Measurements from ENCODE around the gene DPYD. TPM values are rescaled to one million over a fixed set of nuclear protein-coding genes. Genes with fewer than 3 reads are reported as not detected.

Gene DPYD
- total RNA-seq, 2 donors from 2014 or later = 4.9 to 11.7 TPM

GRCh38 chr1:97378596-97378995, 542.2 kb downstream of the DPYD start:
- DNase-seq = no peak
- no peak overlapping the region for H3K9ac ChIP-seq (ENCODE audit: low read depth in 2 of 2, low read length in 2 of 2)
- intact Hi-C loops (cut with DNase I) = no loop called here
- H3K4me1 ChIP-seq = no peaks in the 10 kb centered on the region
- H3K9me3 ChIP-seq = no peaks in the 10 kb centered on the region
- H3K27me3 ChIP-seq = no peaks in the 10 kb centered on the region
- H3K27ac ChIP-seq = no peak overlapping the region
- TF ChIP-seq CTCF (IDR thresholded peaks at IDR 0.05) = no peak
- no peak overlapping the region for H3K4me3 ChIP-seq
- H3K36me3 ChIP-seq = no peaks in the 10 kb centered on the region

GRCh38 chr1:97377432-97378034, 543.3 kb downstream of the DPYD start:
- Histone ChIP-seq H3K4me3 (no peak overlapping the region), H3K4me1 (no peaks in the 10 kb centered on the region), H3K9me3 (no peaks in the 10 kb centered on the region), H3K36me3 (no peaks in the 10 kb centered on the region), H3K9ac (ENCODE audit: low read depth in 2 of 2, low read length in 2 of 2) (no peak overlapping the region), H3K27ac (no peak overlapping the region), H3K27me3 (no peaks in the 10 kb centered on the region)
- TF ChIP-seq CTCF (IDR thresholded peaks at IDR 0.05) = no peak
- no peak for DNase-seq
- intact Hi-C loops (cut with DNase I) = no loop called here

GRCh38 chr1:97373000-97373399, 547.8 kb downstream of the DPYD start:
- intact Hi-C loops (cut with DNase I) = no loop called here

GRCh38 chr1:97372531-97372930, 548.3 kb downstream of the DPYD start:
- H3K36me3 ChIP-seq = no peaks in the 10 kb centered on the region
- DNase-seq = no peak
- H3K27me3 ChIP-seq = no peaks in the 10 kb centered on the region
- no peak overlapping the region for H3K9ac ChIP-seq (ENCODE audit: low read depth in 2 of 2, low read length in 2 of 2)
- intact Hi-C loops (cut with DNase I) = no loop called here
- no peaks in the 10 kb centered on the region for H3K9me3 ChIP-seq
- H3K4me1 ChIP-seq = no peaks in the 10 kb centered on the region
- no peak for TF ChIP-seq CTCF (IDR thresholded peaks at IDR 0.05)
- H3K4me3 ChIP-seq = no peak overlapping the region
- no peak overlapping the region for H3K27ac ChIP-seq

More at GRCh38 chr1:97373000-97373399, 547.8 kb downstream of the DPYD start:
- Histone ChIP-seq H3K9ac (ENCODE audit: low read depth in 2 of 2, low read length in 2 of 2) (no peak overlapping the region), H3K27ac (no peak overlapping the region), H3K4me1 (no peaks in the 10 kb centered on the region), H3K27me3 (no peaks in the 10 kb centered on the region), H3K36me3 (no peaks in the 10 kb centered on the region), H3K4me3 (no peak overlapping the region), H3K9me3 (no peaks in the 10 kb centered on the region)
- DNase-seq = no peak
- no peak for TF ChIP-seq CTCF (IDR thresholded peaks at IDR 0.05)

- Histone ChIP-seq H3K9ac (ENCODE audit: low read depth in 2 of 2, low read length in 2 of 2) (no peak overlapping the region), H3K27ac (no peak overlapping the region), H3K4me1 (no peaks in the 10 kb centered on the region), H3K36me3 (no peaks in the 10 kb centered on the region), H3K4me3 (no peak overlapping the region), H3K9me3 (no peaks in the 10 kb centered on the region), H3K27me3 (no peaks in the 10 kb centered on the region)
- intact Hi-C loops (cut with DNase I) = no loop called here
- no peak for TF ChIP-seq CTCF (IDR thresholded peaks at IDR 0.05)
- no peak for DNase-seq
These were observed 552.5 kb downstream of the DPYD start for GRCh38 chr1:97368296-97368695.

Data from colonic mucosa (tissue), 4 donors.